ENCODE data around the gene DCUN1D5. TPM values are rescaled to one million over a fixed set of nuclear protein-coding genes. Genes with fewer than 3 reads are reported as not detected.

DCUN1D5 gene
- total and polyA plus RNA-seq, 2 of the 8 experiments (the other 6 are each of a cell fraction or from before 2014, with no cell fraction given): 76.1 to 95.4 TPM

- TF ChIP-seq SP4 (IDR thresholded peaks at IDR 0.05; ENCODE audit: low read length): no peak
Observed at GRCh38 chr11:103035791-103036434, 56.0 kb downstream of the DCUN1D5 start (continued).
